Right atrium auricular region (tissue), 2 donors: ENCODE results near the gene SLC17A8. TPM values are rescaled to one million over a fixed set of nuclear protein-coding genes. Genes with fewer than 3 reads are reported as not detected.

Experiments used
- DNase-seq: peaks from one replicate; pipeline ENCODE4 v3.0.0-alpha.2; 2019; ENCODE audit warnings: low spot score
- H3K27ac ChIP-seq, 2 donors: fragments of 200-600 bp; sonication (generic); 1 replicate in 1 of 2; 2 replicates in 1 of 2; pipeline ENCODE4 v1.5.1; 2016 to 2019
- H3K27me3 ChIP-seq, 2 donors: fragments of 200-600 bp; sonication (generic); one replicate each; pipeline versions ENCODE4 v1.5.1 to v1.6.0; 2017 to 2019
- H3K36me3 ChIP-seq: fragments of 200-600 bp; sonication (generic); one replicate; pipeline ENCODE4 v1.5.1; 2016
- H3K4me1 ChIP-seq, 2 donors: fragments of 200-600 bp; sonication (generic); one replicate each; pipeline versions ENCODE4 v1.5.1 to v1.6.0; 2017 to 2019
- H3K4me3 ChIP-seq, 2 donors: fragments of 200-600 bp; sonication (generic); 1 replicate in 1 of 2; 2 replicates in 1 of 2; pipeline ENCODE4 v1.5.1; 2017 to 2019; ENCODE audit warnings: mild to moderate bottlenecking in 1 of 2, moderate library complexity in 1 of 2
- H3K9me3 ChIP-seq, 2 donors: fragments of 200-600 bp; sonication (generic); one replicate each; pipeline ENCODE4 v1.5.1; 2019
- CTCF ChIP-seq, 2 donors: fragments of 200-600 bp; sonication (generic); IDR thresholded peaks; one replicate each; pipeline ENCODE4 v1.5.1; 2019; ENCODE audit warnings: antibody characterized with exemption in 2 of 2
- total RNA-seq, 2 donors: library from RNA; depleted of rRNA; stranded (reverse); fragments of >200 nt; gene quantifications; one replicate each; pipeline ENCODE4 v1.1.0, GENCODE V29; 2016

SLC17A8 gene
- total RNA-seq, 2 donors from 2014 or later = not detected

- Histone ChIP-seq H3K4me3 (no peak overlapping the region), H3K27me3 (no peaks in the 10 kb centered on the region), H3K9me3 (no peaks in the 10 kb centered on the region), H3K4me1 (no peaks in the 10 kb centered on the region), H3K27ac (no peak overlapping the region), H3K36me3 (no peaks in the 10 kb centered on the region)
- TF ChIP-seq CTCF (IDR thresholded peaks at IDR 0.05) = no peak
- no peak for DNase-seq
Observed at GRCh38 chr12:100360450-100360849, 3.6 kb downstream of the SLC17A8 start.

GRCh38 chr12:100364324-100364723 is 7.5 kb downstream of the SLC17A8 start:
- no peaks in the 10 kb centered on the region for H3K27me3 ChIP-seq
- no peak overlapping the region for H3K27ac ChIP-seq
- no peak for DNase-seq
- H3K36me3 ChIP-seq = no peaks in the 10 kb centered on the region
- H3K4me3 ChIP-seq = no peak overlapping the region
- no peak for TF ChIP-seq CTCF (IDR thresholded peaks at IDR 0.05)
- H3K9me3 ChIP-seq = no peaks in the 10 kb centered on the region
- no peaks in the 10 kb centered on the region for H3K4me1 ChIP-seq

- no peak overlapping the region for H3K4me3 ChIP-seq
- H3K9me3 ChIP-seq = no peaks in the 10 kb centered on the region
- no peaks in the 10 kb centered on the region for H3K27me3 ChIP-seq
- H3K36me3 ChIP-seq = no peaks in the 10 kb centered on the region
- no peak for DNase-seq
- H3K4me1 ChIP-seq = no peaks in the 10 kb centered on the region
- no peak overlapping the region for H3K27ac ChIP-seq
- TF ChIP-seq CTCF (IDR thresholded peaks at IDR 0.05) = no peak
Observed at GRCh38 chr12:100365411-100365810, 8.5 kb downstream of the SLC17A8 start.

GRCh38 chr12:100368066-100368465 is 11.2 kb downstream of the SLC17A8 start:
- no peak overlapping the region for H3K27ac ChIP-seq
- H3K4me3 ChIP-seq = no peak overlapping the region
- H3K4me1 ChIP-seq = no peaks in the 10 kb centered on the region
- H3K9me3 ChIP-seq = no peaks in the 10 kb centered on the region
- no peaks in the 10 kb centered on the region for H3K36me3 ChIP-seq
- H3K27me3 ChIP-seq = no peaks in the 10 kb centered on the region
- no peak for DNase-seq
- no peak for TF ChIP-seq CTCF (IDR thresholded peaks at IDR 0.05)

GRCh38 chr12:100371146-100371545 is 14.3 kb downstream of the SLC17A8 start:
- H3K27ac ChIP-seq = no peak overlapping the region

More at GRCh38 chr12:100371146-100371545, 14.3 kb downstream of the SLC17A8 start:
- no peak for TF ChIP-seq CTCF (IDR thresholded peaks at IDR 0.05)
- no peaks in the 10 kb centered on the region for H3K27me3 ChIP-seq
- H3K36me3 ChIP-seq = no peaks in the 10 kb centered on the region
- peaks cover 0 to 6% of the 10 kb centered on the region in 2 donors for H3K4me1 ChIP-seq
- no peak for DNase-seq
- no peaks in the 10 kb centered on the region for H3K9me3 ChIP-seq
- no peak overlapping the region for H3K4me3 ChIP-seq
